Lower leg skin (tissue), 4 donors: ENCODE measurements around the gene AATF. TPM values are rescaled to one million over a fixed set of nuclear protein-coding genes. Genes with fewer than 3 reads are reported as not detected.

Experiments
- DNase-seq, 2 donors: peaks; one replicate each; pipeline ENCODE4 v3.0.0-alpha.2; 2019; ENCODE audit warnings: low spot score in 2 of 2
- H3K4me3 ChIP-seq: fragments of 200-600 bp; sonication (generic); 2 replicates; pipeline ENCODE4 v1.5.1; 2017; ENCODE audit warnings: mild to moderate bottlenecking, low read depth; ENCODE audit not compliant: poor library complexity, severe bottlenecking
- POLR2A ChIP-seq, 2 donors: fragments of 450-650 bp; IDR thresholded peaks; one replicate each; pipeline ENCODE4 v1.6.1; 2016 to 2017; ENCODE audit warnings: antibody characterized with exemption in 2 of 2, mild to moderate bottlenecking in 1 of 2, moderate library complexity in 1 of 2
- WGBS, 2 donors: methylation state at CpG; one replicate each; pipeline ENCODE4 v1.1.5; 2018; 5-methylcytosine and 5-hydroxymethylcytosine counted together
- intact Hi-C: fragments of 100-400 bp; cut with DNase I; formaldehyde crosslinking; loops from one replicate; pipeline ENCODE4 v1.15.0; 2023; ENCODE audit warnings: low total_unique reads
- total RNA-seq, 4 donors: library from RNA; depleted of rRNA; stranded (reverse); fragments of >200 nt; gene quantifications; one replicate each; pipeline ENCODE4 v1.1.0, GENCODE V29; 2016
- TF ChIP-seq, protein P1 (sequence below), 3 donors: fragments of 450-650 bp; IDR thresholded peaks; one replicate each; pipeline ENCODE4 v1.5.1; 2016; ENCODE audit warnings: antibody characterized with exemption in 3 of 3, mild to moderate bottlenecking in 3 of 3, moderate library complexity in 2 of 3

The AATF gene
- total RNA-seq, 4 donors from 2014 or later: 32.1 to 64.4 (median 50.6) TPM

- H3K4me3 ChIP-seq: no peak overlapping the region
- intact Hi-C loops: no loop called here
- WGBS, 2 donors: 35 to 37% methylated on average over 1 of the region's 1 CpG
These were observed 3.6 kb upstream of the AATF start for GRCh38 chr17:36945140-36945539.

DNA sequence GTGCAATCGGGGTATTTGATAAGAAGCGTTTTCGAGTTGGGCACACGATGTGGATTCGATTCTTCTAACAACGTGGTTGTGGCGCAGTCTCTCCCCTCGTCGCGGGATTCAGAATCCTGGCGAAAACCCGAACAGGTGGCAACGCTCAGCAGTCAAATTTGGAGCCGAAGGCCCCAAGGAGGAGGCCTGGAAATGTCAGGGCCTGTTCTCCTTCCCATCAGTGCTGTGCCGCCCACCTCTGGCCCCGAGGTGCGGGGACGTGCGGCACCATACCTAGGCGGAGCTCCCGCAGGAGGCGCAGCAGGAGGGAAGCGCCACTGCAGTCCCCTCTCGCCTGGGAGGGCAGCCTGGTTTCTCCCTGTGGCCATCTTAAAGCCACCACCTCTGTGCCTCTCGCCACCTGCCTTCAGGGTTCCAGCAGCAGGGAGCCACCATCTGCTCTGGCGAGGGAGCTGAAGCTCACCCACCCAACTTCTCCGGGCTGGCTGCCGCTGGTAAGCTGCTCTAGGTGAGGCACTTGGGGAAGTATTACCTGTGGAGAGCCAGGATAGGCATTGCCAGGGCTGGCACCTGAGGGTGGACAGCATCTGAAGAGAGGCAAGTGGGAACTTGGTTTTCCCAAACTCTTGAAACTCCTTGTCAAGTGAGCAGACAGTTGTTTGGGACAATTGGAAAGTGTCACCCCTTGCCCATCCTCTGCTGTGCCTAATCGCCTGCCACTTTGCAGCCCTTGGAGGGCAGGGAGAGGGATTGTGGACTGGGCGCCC is 2.6 kb upstream of the AATF start:
- TF ChIP-seq POLR2A (IDR thresholded peaks at IDR 0.05): no peak
- TF ChIP-seq, protein P1, sequence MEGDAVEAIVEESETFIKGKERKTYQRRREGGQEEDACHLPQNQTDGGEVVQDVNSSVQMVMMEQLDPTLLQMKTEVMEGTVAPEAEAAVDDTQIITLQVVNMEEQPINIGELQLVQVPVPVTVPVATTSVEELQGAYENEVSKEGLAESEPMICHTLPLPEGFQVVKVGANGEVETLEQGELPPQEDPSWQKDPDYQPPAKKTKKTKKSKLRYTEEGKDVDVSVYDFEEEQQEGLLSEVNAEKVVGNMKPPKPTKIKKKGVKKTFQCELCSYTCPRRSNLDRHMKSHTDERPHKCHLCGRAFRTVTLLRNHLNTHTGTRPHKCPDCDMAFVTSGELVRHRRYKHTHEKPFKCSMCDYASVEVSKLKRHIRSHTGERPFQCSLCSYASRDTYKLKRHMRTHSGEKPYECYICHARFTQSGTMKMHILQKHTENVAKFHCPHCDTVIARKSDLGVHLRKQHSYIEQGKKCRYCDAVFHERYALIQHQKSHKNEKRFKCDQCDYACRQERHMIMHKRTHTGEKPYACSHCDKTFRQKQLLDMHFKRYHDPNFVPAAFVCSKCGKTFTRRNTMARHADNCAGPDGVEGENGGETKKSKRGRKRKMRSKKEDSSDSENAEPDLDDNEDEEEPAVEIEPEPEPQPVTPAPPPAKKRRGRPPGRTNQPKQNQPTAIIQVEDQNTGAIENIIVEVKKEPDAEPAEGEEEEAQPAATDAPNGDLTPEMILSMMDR (IDR thresholded peaks at IDR 0.05): no peak
- intact Hi-C loops: no loop called here
- H3K4me3 ChIP-seq: no peak overlapping the region
- peak in 1 of 2 donors; percentile 74 for DNase-seq
- WGBS, 2 donors: 9 to 13% methylated on average over 23 to 30 of the region's 30 CpGs

More at GRCh38 chr17:36945140-36945539, 3.6 kb upstream of the AATF start:
- TF ChIP-seq POLR2A (IDR thresholded peaks at IDR 0.05): no peak
- TF ChIP-seq, protein P1 (IDR thresholded peaks at IDR 0.05): no peak
- no peak for DNase-seq

GRCh38 chr17:36946726-36947091 is 2.0 kb upstream of the AATF start:
- 38 to 60% methylated on average over 2 of the region's 2 CpGs for WGBS, 2 donors
- no peak for DNase-seq
- no peak overlapping the region for H3K4me3 ChIP-seq
- intact Hi-C loops: no loop called here
- TF ChIP-seq, protein P1 (IDR thresholded peaks at IDR 0.05): no peak
- TF ChIP-seq POLR2A (IDR thresholded peaks at IDR 0.05): no peak

GRCh38 chr17:36947922-36948716 is 635 bp upstream of the AATF start:
- intact Hi-C loops: no loop called here

GRCh38 chr17:36949461-36949927 is 740 bp downstream of the AATF start:
- peak overlapping the region; percentile 86 for H3K4me3 ChIP-seq
- TF ChIP-seq, protein P1 (IDR thresholded peaks at IDR 0.05): no peak
- no peak for TF ChIP-seq POLR2A (IDR thresholded peaks at IDR 0.05)
- intact Hi-C loops: no loop called here
- WGBS, 2 donors: 9 to 11% methylated on average over 9 of the region's 9 CpGs
- no peak for DNase-seq

More at GRCh38 chr17:36947922-36948716, 635 bp upstream of the AATF start:
- WGBS, 2 donors: 4% methylated on average over 25 to 26 of the region's 26 CpGs
- TF ChIP-seq, protein P1 (IDR thresholded peaks at IDR 0.05): no peak
- TF ChIP-seq POLR2A (IDR thresholded peaks at IDR 0.05): no peak
- DNase-seq: peak; percentile 36 to 49
- peak overlapping the region; percentile 86 for H3K4me3 ChIP-seq
